ENCODE measurements around the gene MISP.

The MISP gene

DNA sequence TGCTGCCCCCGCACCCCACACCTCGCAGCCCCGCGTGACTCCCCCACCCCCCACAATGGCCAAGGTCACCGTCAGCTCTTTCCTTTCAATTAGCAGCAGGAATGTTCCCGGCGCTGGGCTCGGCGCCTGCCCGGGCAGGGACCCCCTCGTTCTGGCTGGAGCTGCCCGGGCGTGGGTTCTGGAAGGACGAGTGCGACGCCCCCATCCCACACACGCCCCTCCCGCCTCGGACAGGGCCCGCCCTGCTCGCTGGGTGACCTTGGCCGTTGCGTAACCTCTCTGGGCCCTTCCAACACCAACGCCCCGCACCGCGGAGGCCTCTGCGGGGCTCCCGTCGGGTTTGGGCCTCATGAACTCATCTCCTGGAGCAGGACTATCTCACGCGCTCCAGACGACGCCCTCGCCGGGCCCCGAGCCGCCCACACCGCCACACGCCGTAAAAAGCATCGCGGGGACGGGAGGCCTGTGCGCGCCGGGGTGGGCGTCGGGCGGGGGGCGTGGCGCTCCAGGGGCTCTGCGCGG, 31.9 kb upstream of the MISP start:
- TF ChIP-seq CTCF (conservative IDR thresholded peaks at IDR 0.05; ENCODE audit: low read depth, low read length), result no peak
- no peak overlapping the region for H3K4me3 ChIP-seq (ENCODE audit: low read depth, low read length)
- DNase-seq (ENCODE audit: low read depth), result peak; percentile 53

- no peak for TF ChIP-seq CTCF (conservative IDR thresholded peaks at IDR 0.05; ENCODE audit: low read depth, low read length)
- H3K4me3 ChIP-seq (ENCODE audit: low read depth, low read length), result no peak overlapping the region
- no peak for DNase-seq (ENCODE audit: low read depth)
Observed at GRCh38 chr19:719636-720344, 31.1 kb upstream of the MISP start.

GRCh38 chr19:720345-721160, 30.4 kb upstream of the MISP start:
- no peak overlapping the region for H3K4me3 ChIP-seq (ENCODE audit: low read depth, low read length)
- no peak for TF ChIP-seq CTCF (conservative IDR thresholded peaks at IDR 0.05; ENCODE audit: low read depth, low read length)
- DNase-seq (ENCODE audit: low read depth), result no peak

DNA sequence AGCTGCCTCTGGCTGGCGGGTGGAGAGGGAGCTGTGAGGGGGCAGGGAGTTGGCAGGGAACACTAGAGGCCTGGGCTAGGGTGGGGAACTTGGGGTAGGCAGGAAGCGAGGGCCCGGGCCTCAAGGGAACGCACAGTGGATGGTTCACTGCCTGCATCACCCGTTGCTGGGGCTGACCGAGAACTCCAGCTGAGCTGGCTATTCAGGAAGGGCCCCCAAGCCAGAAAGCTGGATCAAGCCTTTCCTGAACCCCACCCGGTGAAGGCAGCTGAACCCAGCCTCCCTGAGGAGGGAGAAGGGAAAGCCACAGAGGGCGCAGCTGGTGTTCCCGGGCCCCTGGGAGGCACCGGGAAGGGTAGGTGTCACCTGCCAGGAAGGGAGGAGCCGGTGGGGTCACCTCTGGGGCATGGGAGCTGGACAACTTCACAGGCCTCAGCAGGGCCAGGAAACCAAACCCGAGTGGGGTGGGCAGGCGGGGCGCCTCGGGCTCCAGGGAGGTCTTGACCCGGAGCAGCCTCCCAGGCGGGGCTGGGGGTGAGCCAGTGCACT, 28.3 kb upstream of the MISP start:
- no peak for DNase-seq (ENCODE audit: low read depth)
- no peak for TF ChIP-seq CTCF (conservative IDR thresholded peaks at IDR 0.05; ENCODE audit: low read depth, low read length)
- no peak overlapping the region for H3K4me3 ChIP-seq (ENCODE audit: low read depth, low read length)

- no peak for TF ChIP-seq CTCF (conservative IDR thresholded peaks at IDR 0.05; ENCODE audit: low read depth, low read length)
- H3K4me3 ChIP-seq (ENCODE audit: low read depth, low read length), result no peak overlapping the region
- no peak for DNase-seq (ENCODE audit: low read depth)
Observed at GRCh38 chr19:723247-723646, 27.7 kb upstream of the MISP start.

DNA sequence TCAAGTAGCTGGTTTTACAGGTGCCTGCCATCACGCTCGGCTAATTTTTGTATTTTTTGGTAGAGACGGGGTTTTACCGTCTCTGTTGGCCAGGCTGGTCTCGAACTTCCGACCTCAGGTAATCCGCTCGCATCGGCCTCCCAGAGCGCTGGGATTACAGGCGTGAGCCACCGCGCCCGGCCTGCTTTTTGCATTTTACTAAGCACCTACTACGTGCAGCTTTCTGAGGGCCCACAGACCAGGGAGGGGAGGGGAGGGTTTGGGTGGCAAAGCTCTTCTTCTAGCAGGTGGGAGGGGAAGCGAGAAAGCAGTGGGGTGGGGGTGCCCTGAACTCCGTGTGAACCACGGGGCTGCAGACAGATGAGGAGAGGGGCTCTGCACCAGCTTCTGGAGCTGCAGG, 27.2 kb upstream of the MISP start:
- DNase-seq (ENCODE audit: low read depth), result no peak
- TF ChIP-seq CTCF (conservative IDR thresholded peaks at IDR 0.05; ENCODE audit: low read depth, low read length), result no peak
- H3K4me3 ChIP-seq (ENCODE audit: low read depth, low read length), result no peak overlapping the region
